Activated CD4-positive, alpha-beta T cell treated with anti-CD3 and anti-CD28 coated beads, Interleukin-2, Interleukin-6, amounts not matched to agents 100 ng/mL and 50 ng/mL, durations not matched to agents 16 hours and 8 hours (primary cell): ENCODE measurements around the gene ZDHHC7.
A peak's percentile ranks its signal among the peaks of the same experiment; 100 is the strongest.
"Not testable (repeated sequence)": the region's sequence is repeated elsewhere in the genome, so short reads cannot be mapped to it uniquely, and the experiment has no call there.

Source experiments
- DNase-seq: peaks from one replicate; pipeline ENCODE4 v3.0.0-alpha.2; 2020

The ZDHHC7 gene

DNA sequence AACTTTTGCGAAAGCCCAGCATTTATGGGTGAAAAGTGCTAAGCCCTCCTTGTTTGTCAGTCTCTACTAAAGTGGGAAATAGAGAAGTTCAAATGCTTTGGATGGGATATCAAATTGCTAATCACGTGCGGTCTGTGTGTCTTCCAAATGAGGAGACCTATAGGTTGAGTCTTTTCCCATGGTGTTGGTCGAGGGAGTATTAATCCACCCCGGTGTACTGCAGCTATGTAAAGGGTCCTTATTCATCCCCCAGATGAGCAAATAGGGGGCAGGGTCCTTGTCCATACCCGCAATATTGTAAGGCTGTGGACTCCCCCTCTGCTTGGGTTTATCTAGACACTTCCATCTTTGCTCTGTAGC lies 30.8 kb upstream of the ZDHHC7 start:
- no peak for DNase-seq

DNA sequence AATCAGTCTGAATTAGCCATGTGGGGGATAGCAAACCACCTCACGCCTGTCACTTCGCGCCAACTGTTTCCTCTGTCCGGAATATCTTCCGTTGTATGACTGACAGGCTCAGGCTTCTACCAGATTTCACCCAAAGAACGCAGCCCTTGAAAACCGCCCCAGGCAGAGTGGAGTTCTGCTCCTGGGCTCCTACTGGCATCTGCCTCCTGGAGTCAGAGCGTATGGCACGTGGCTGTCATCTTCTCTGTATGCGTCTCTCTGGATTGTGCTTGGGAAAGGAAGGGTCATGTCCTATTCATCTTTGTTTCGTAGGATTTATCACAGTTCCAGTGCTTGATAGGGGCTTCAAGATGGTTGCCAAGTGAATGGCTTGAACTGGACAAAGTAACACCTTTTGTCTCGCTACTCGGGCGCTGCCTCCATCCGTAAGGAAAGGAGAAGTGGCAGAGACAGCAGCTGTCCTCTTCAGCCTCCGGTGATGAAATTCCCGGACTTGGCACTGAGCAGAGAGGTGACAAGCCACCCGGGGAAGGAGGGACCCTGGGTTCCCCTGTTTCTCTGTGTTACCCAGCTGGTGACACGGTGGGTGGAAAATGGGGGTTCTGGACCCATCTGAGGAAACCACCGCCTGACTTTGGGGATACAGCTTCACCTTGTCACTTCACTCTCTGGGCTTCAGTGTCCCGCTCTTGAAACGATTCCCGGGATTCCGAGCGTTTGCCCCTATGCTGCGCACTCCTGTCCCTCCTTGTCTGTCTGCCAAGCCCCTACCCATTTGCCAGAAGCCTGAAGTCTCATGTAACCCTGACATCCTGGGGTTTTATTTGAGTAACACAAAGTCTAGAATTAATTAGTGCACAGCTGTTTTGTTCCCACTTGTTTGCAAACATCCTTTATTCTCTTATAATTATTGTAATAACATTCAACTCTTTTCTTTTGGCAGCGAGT lies 30.2 kb upstream of the ZDHHC7 start:
- DNase-seq, result no peak

DNA sequence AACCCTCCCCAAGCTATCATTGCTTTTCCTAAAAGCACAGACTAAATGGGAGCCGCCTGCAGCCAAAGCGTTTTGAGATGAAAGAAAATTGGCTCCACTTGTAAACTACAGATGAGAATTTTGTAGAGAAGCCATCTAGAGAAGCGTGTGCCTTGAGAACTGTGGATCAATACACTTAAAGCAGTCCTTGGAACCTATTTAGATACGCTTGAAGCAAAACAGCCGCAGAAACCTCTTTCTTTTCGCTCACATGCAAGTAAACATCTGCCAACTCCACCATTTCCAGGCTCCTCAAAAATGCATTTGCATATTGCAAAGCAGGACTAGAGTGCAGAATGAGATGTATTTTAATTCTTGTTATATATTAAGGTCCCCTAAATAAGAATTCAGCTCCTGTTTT lies 29.4 kb upstream of the ZDHHC7 start:
- no peak for DNase-seq

DNA sequence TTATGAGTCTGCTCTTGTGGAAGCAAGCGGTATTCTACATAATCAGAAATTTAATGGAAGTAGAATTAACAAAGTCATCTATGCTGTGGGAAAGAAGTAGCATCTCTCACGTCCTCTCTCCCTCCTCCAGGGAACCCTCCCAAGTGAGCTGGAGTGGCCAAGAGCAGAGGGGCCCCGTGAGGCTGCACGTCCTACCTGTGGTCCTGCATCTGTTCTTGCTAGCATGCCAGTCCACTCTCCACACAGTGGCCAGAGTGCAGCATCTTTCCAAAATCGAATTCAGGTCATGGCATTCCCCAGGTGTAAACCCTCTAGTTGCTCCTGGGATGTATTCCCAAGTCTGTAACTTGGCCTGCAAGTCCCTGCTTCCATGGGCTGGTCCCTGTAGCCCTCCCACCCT lies 26.4 kb upstream of the ZDHHC7 start:
- DNase-seq, result no peak

DNA sequence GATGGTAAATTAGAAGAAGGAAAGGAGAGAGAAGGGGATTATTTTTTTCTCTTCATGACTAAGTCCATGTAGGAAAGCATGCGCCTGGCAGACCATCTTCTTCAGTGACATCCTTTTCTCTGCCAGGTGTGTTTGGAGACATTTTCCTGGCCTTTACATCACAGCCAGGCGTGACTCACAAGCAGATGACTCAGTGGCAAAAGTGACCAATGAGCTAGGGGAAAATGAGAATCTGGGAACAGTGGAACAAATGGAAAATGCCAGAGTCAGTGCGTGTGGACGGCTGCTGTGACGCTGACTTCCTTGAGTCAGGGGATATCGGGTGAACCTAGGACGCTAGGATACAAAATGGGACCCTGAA lies 25.7 kb upstream of the ZDHHC7 start:
- no peak for DNase-seq

DNA sequence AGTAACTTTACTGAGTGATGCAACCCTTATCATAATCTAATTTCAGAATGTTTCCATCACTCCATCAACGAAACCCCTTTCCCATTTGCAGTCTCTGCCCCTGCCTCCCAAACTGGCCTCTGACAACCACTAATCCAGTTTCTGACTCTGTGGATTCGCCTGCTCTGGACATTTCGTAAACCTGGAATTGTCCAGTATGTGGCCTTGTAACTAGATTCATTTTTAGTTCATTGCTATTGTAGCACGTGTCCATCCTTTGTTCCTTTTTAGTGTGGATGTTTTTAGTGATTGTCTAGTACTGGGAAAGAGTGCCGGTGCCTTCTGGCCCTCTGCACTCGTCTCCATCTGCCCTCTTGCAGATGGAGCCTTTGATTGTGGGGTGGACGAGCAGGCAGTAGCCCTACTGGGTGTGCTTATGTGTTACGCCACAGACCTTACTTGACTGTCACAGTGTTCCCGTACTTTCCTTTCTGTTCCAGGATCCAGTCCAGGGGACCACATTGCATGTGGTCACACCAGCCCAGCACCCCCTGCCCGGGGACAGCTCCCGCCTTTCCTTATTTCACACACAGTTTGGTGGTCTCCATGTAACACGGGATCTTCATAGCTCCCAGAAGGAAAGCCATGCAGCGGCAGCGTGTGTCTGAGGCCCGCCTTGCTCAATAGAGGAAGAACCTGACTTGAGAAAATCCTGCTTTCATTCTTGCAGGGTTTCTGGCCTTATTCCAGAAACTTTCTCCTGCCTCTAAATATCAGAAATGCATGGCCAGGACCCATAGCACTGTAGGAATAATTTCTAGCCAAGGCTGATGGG lies 25.1 kb upstream of the ZDHHC7 start:
- DNase-seq, result no peak

DNA sequence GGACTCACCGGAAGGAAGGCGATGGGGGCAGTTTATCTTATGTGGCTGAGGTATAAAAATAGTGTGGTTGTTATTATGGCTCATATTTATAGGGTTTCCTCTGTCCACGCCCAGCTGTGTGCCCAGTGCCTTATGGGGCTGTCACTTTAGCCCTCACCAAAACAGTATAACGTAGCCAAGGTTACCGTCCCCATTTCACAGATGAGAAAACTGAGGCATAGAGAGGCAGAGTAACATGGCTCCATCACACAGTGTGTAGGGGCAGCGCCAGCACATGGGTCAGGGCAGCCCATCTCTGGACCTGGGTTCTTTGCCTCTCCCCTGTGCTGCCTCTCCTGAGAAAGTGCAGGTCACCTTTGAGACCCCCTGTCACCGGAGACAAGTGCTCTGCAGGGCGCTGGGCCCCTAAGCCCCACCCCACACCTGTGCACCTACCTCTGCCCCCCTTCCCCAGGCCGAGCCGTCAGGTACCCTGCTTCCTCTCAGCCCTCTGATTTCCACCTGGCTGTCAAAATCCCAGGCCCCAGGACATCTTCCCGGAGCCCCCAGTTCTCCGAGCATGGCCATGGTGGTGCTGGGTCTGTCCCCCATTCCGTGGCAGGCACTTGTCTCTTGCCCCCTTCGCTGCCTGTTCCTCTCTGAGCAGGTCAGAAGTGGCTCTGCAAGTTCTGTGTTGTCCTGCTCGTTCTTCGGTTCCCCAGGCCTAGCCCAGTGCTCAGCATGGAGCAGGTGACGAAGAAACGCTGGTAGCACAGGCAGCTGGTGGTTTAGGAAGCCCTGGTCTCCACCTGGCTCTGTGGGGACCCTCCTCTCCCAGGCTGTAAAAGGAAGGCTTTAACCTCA lies 23.5 kb upstream of the ZDHHC7 start:
- DNase-seq, result no peak

DNA sequence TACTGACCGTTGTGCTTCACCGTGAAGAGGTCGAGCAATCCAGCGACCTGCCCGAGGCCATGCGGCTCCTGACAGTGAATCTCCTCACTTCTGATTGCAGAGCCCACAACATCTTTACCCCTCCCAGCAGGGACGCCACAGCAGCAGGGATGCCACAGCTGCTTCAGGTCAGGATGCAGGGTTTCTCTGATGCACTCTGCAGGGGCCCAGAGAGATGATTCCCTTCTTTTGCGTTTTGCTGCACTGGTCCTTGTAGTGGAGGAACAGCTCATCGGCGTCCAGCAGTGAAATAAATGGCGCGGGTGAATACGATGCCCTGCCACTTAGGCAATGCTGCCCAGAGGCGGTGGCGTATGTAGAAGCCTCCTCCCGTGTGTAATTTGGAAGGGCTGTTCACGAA lies 21.8 kb upstream of the ZDHHC7 start:
- no peak for DNase-seq

DNA sequence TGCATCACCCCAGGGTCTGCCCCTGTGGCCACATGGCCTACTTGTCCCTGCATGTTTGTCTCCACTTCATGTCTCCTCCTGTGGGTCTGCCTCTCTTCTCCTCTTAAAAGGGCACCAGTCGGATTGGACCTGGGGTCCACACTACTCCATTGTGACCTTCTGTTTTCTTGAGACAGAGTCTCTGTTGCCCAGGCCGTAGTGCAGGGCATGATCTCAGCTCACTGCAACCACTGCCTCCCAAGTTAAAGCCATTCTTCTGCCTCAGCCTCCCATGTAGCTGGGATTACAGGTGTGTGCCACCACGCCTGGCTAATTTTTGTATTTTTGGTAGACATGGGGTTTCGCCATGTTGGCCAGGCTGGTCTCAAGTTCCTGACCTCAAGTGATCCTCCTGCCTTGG lies 20.9 kb upstream of the ZDHHC7 start:
- not testable (repeated sequence) for DNase-seq

DNA sequence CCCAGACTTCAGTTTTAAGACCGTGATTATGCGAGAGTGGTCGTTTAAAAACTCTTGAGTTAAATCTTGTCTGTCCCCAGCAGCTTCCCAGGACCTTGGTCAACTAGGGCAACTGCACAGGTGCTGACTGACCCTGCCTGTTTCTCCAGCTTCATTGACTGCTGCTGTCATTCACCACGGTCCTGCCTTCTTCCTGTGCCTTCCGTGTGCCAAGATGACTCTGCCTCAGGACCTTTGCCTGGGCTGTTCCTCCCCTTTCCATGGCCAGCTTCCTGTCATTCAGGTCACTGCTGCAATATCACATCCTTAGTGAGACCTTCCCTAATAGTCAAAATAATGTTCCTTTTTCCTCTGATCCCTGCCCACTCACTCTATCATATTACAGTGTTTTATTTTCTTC lies 20.1 kb upstream of the ZDHHC7 start:
- DNase-seq, result no peak

DNA sequence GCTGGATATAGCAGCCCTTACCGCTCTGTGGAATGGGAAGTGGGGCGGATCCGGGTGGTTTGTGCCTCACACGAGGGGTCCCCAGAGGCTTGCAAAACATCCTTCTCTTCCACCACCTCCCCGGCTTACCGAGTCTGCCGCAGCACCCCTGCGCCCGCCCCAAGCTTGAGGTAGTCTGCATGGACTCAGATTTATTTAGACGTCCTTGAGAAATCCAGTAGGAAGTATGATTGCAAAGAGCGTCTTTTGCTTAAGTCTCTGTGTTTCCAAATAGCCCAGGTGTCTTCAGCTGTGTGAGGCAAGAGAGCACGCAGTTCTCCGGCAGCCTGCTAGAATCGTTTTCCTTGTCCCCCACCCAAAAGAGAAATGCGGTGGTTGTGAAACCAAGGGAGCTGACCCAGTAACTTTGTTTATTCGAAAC lies 18.7 kb upstream of the ZDHHC7 start:
- no peak for DNase-seq

DNA sequence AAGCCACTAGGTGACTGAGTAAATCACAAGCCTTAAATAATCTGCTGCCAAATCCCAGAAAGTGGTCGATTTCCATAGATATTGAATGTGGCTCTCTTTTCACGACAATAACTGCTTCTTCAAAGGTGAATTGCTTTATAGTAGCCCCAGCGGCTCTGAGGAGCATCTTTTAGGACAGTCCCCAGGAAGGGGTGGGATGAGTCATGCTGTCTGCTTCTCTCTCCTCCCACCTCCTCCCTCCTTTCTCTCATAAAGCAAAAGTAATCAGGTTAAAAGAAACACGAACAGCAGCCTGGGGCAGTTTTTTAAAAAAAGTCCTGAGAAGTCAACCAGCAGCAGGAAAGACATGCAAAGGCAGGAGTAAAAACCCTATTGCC lies 18.1 kb upstream of the ZDHHC7 start:
- DNase-seq, result peak; percentile 78

DNA sequence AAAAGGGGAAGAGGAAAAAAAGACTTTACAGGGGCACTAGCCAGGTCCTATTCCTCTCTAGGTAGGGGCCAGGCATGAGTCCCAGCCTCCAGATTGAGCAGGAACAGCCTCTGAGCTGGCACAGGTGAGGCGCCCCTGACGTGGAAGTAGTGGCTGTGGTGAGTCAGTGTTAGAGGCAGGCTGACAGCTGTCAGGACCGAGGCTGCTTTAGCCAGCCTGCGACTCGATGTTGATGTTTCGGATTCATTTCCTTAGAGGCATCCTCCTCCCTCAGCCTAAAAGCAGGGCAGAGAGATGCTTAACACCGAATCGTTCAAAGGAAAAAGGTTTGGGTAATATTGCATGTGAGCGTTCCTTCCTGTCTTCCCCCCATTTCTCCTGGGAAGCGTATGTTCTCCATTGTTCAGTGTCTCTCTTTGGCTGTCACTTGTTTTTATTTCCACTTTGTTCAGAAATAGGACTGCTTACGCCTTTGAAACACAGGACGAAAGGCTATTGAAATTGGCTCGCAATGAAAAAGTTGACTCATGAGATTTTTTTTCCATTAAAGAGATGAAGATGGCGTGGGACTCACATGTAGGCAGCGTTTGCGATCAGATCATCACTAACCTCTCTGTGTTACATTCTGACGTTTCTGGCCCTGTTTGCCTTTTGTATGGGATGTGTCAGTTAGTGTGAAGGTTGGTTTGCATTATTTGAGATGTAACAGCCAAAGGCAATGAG lies 17.5 kb upstream of the ZDHHC7 start:
- DNase-seq, result peak; percentile 78

DNA sequence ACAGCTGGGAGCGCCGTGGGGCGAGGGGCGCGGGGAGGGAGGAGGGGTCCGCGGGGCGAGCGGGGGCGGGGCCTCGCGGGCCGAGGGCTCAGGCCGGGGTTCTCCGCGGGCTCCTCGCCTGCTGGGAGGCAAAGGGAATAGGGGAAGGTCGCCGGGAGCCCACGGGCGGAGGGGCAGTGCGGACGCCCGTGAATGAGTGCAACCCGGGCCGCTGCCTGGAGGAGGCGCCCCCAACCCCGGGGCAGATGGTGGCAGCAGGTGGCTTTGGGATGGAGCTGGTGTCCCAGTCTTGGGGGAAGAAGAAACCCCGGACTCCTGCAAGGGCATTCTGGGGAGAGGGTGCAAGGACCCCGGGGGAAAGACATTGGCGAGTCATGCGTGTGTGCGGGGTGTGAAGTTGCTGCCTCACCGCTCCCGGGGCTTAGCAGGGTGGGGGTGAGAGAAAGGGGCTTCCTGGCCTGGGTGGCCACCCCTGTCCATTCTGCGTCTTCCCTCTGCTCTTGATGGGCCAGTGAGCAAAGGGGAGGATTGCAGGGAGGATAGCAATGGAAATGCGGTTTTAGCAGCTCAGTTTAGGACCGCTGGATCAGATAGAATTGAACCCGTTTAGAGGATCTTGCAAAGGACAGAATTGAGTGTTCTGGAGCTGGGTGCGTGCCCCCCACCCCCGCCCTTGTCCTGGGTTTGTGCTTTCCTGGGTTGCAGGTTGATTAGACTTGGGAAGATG lies 16.8 kb upstream of the ZDHHC7 start:
- DNase-seq, result peak; percentile 8

DNA sequence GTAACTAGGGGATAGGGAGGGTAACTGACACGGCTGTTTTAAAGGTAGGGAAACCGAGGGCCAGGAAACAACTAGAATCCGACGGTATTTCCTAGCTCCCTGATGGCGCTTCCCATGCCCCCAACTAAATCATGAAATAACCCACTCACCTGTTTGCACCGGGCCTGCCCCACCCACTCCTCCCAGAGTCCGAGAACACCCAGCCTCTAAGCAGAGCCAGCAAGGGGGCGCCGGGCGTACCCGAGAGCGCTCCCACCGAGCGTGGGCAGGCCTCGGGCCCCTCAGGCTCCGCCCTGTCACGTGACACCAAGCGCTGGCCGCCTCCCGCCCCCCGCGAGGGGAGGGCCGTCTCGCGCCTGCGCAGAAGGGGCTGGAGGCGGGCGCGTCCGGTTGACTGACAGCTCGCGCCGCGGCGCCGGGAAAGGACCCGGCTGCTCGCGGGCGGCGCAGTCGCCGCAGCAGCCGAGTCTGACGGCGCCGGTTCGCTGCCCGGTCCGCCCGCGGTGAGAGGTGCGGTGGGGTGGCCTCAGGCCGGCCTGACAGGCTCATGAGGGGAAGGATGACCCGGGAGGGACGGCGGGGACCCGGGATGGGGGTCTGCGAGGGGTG lies 16.1 kb upstream of the ZDHHC7 start, which contains the start of gene KIAA0513:
Gene KIAA0513, plus strand, starts transcription at position 447 of the 609 bp plus-strand sequence. CDS start 39,277 bp downstream, outside the sequence.
- peak; percentile 97 for DNase-seq

DNA sequence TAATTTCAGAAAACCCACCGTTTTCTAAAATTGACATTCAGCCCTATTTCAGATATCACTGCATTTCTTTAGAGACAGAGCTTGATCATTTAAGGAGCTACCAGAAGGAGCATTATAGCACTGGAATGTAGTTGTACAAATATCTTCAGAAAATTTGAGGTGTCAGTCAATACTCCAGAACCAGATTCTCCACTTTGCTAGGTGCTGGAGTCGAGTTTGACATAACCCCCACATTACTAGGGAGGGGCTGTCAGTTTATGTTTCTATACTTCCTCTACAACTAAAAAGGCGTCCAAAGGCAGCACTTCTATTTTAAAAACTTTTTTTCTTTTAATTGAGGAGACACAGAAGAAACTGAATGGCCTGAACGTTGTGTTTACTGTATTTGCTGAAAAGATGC lies 15.4 kb upstream of the ZDHHC7 start:
- DNase-seq, result no peak

DNA sequence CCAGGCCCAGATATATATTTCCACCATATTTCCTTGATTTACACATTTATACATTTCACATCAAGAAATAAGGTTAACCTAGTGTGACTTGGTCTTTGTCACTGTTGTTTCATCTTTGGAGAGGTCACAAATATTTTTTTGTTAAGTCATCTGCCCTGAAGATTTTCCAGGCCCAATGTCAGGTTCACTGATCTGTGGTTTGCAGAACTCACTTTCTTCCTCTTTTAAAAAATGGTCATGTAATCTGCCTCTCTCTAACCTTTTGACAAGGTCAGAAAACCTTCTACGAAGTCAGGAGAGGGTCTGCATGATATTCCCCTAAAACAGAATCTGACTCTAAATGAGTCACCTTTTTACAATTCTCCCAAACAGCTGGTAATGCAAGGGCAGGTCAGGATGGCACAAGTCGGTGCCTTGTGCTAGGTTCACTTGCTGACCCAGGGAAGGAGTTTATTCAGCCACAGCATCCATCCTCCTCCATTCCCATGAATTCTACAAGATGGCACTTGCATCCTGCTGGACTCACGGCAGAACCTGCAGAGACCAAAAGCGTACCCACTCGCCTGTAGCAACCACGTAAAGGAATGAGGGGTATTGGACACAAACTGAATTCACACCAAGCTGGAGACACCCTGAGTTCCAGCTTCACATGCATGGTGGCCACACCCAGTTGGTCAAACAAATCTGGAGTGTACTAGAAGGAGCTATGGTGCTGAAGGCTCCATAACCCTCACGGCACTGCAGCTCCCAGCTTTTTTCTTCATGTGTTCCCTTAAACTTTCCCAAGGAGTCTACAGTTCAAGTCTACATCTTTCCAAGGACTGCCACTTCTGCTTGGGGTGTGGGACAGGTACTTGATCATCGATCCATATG lies 14.7 kb upstream of the ZDHHC7 start:
- no peak for DNase-seq

DNA sequence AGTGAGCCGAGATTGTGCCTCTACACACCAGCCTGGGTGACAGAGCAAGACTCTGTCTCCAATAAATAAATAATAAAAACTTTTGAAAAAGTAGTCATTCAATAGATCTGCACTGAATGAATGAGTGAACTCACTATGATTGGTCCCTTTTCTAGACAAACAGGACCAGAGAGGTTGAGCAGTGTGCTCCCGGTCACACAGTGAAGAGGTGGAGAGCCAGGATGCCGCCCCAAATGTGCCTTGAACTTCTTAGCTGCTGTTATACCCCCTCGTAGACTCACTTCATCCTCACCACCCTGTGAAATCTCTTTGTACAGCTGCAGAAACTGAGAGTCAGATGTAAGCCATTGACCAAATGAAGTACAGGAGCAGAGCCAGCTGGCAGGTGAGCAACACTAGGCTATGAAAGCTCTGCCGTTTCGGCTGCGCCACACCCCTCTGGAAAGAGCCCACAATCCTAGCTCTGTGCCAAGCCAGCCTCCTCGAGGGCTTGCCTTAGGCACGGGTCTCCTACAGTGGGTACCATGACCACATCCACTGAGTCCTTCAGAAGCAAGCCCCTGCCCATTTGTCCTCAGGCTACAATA lies 8.4 kb upstream of the ZDHHC7 start:
- no peak for DNase-seq

DNA sequence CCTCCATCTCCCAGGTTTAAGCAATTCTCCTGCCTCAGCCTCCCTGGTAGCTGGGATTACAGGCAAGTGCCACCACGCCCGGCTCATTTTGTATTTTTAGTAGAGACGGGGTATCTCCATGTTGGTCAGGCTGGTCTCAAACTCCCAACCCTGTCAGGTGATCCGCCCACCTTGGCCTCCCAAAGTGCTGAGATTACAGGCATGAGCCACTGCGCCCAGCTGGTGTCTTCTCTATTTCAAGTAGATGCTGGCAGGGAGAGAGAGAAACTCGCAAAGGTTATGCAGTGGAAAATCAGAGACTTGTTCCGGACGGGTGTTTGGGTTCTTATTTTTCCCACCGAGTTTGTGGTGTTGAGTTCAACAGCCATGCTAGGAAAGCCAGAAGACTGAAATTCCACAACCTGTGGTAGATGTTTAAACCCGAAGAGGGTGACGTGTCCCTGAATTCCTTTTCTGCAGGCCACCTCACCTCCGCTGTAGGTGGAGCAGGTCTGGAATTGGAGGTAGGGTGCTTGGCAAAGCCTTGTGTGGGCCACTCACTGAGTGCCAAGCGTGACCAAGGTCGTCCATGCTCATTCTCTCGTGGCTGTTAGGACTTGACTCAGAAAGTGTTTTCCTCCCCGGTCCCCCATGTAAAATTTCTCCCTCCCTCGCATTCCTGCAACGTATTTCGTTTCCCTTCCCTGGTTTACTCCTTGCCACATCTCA lies 7.3 kb upstream of the ZDHHC7 start:
- DNase-seq, result no peak
